ENCODE measurements around the gene CCDC71.

The CCDC71 gene

GRCh38 chr3:49124991-49125670 is 41.0 kb downstream of the CCDC71 start:
- DNase-seq, result no peak

- no peak for DNase-seq
Measured at GRCh38 chr3:49124203-49124602, 41.9 kb downstream of the CCDC71 start.

- no peak for DNase-seq
Measured at GRCh38 chr3:49123687-49124086, 42.4 kb downstream of the CCDC71 start.

- no peak for DNase-seq
Measured at GRCh38 chr3:49122886-49123545, 43.1 kb downstream of the CCDC71 start.

GRCh38 chr3:49122451-49122850 is 43.7 kb downstream of the CCDC71 start:
- DNase-seq, result no peak

- DNase-seq, result no peak
Measured at GRCh38 chr3:49122022-49122421, 44.1 kb downstream of the CCDC71 start.

GRCh38 chr3:49121132-49121736 is 44.9 kb downstream of the CCDC71 start:
- no peak for DNase-seq

GRCh38 chr3:49120438-49121131 is 45.5 kb downstream of the CCDC71 start, which contains the start of gene USP19:
Gene USP19, minus strand, starts transcription at chr3:49120823. Its CDS starts 1,678 bp downstream, at chr3:49119145.
- peak; percentile 97 for DNase-seq

GRCh38 chr3:49120096-49120437 is 46.1 kb downstream of the CCDC71 start:
- DNase-seq, result no peak

- no peak for DNase-seq
Measured at GRCh38 chr3:49119439-49119838, 46.7 kb downstream of the CCDC71 start.

GRCh38 chr3:49119036-49119435 is 47.1 kb downstream of the CCDC71 start:
- no peak for DNase-seq
